SHP77 treated with DMSO at 0.1 percent for 48 hours (cell line): Measurements from ENCODE around the gene KCNQ1.

ENCODE experiments used
- DNase-seq: peaks from one replicate; lab custom pipeline; 2025; lab: John Stamatoyannopoulos, UW

The KCNQ1 gene

DNA sequence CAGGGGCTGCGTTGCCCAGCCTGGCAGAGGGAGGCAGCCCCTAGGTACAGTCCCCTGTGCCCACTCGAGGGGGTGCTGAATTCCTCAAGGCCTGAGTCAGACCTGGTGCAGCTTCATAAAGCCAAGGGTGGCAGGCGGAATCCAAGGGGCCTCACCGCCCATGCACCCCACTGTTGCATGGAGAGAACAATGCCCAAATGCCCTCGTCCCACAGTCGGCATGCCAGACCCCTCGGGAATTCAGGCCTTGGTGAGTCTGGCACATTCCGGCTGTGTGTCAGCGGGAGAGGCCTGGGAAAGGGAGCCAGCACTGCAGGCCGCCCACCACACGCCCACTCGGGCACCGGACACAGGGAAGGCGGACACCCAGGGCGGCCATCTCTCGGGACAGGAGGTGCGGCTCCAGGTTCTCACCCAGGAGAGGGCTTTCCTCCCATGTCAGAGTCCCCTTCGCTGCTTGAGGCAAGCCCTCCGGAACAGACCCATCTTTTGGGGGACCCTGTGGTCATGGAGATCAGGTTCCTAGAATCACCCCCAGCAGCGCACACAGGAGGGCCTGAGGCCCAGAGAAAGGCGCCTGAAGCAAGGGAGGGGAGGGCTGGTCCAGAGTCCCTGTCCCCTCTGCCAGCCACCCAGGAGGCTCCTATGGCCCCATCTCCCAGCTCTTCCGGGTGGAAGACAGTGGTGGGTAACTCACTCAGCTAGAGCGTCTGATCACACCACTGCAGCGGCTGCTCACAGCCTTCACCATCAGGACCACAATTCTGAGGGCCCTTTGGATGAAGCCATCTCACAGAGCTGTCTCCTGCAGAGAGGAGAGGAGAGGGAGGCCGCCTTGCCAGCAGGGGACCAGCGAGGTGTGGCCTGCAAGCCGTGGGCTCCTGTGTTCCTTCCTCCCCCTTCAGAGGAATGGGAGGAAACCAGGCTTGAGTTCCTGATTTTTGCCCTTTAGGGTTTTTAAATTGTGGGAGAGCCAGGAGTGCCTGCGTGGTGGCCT is 286.6 kb downstream of the KCNQ1 start:
- DNase-seq = no peak

- no peak for DNase-seq
These were observed 287.6 kb downstream of the KCNQ1 start for GRCh38 chr11:2732261-2732939.

DNA sequence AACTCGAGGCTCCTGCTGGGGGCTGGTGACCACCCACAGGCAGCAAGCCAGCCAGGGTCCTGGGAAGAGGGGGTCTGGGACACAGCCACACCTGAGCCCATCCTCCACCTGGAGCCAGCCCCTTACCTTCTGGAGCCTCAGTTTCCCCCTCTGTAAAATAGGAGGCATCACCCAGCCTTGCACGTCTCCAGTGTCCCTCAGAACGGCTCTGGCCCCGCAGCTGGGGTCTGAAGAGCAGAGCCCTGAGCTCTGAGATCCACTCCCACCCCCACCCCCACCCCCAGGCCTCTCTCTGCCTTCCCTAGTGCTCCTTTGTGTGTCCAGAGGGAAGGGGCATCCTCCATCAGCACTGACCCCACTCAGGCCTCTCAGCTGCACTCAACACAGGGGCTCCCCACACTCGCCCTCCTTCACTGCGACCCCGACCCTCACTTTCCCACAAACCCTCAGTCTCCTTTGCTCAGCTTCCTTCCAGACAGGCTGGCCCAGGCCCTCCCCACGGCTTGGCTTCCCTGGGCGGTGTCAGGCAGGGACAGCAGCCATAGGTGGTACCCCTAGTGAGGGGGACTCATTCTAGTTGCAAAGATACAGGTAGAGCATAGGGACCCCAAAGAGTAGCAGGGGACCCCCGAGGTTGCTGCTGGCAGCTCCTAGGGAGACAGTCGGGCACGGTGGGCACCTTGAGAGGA is 288.3 kb downstream of the KCNQ1 start:
- DNase-seq = no peak

DNA sequence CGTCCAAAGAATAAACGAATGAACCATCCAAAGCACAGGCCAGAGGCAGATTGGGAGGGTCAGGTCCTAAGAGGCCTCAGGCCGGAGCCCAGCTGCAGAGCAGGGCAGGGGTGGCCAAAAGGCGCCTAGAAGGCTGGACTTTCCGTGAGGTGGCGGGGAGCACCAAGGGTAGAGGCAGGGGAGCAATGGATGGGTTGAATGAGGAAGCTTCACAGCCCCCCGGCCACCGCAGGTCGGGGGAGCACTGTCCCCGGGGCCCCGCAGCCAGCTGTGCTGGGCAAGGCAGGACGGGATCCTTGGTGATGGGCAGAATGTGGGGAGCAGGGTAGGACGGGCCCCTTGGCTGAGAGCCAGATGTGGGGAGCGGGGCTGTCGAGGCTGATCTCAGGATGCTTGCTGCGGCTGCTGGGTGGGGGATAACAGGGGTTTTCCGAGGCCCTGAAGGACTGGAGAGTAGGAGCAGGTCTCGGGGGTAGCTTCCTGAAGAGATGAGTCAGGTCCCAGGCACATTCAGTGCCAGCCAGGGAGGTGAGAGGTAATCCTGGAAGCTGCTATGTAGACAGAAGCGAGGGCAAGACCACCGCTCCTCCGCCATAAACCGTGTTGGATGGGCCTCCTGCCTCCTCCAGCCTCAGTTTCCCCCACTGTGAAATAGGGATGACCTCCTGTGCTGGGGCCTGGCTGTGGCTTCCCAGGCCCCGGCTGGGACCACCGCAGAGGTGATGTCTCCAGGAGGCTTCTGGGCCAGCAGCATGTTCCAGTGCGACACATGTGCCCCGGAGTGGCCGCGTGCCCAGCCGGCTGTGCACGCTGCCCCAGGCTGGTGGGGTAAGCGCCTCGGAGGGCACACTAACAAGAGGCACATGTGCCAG is 289.6 kb downstream of the KCNQ1 start:
- DNase-seq = no peak

DNA sequence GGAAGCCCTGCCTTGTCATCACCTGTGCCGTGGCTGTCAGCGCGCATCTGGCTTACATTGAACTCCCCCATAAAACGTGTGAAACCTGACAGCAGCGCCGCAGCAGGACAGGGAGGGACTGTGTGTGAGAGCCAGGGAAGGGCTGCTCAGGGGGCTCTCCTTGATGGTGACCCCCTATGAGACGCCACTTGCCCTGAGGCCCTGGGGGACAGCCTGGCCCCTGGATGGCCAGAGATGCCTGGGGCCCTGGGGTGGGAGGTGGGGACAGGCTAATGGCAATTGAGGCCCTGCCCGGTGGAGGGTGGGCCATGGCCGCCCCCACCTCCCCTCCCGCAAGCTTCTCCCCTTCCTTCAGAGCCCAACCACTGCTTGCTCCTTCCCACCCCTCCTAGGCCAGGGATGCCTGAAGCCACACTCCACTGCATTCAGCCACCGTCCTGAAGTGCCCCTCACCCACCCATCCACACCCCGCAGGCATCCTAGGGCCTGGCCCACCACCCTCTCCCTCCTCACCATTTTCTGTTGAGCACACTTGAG is 290.3 kb downstream of the KCNQ1 start:
- no peak for DNase-seq

GRCh38 chr11:2736577-2737225 is 291.9 kb downstream of the KCNQ1 start:
- no peak for DNase-seq

DNA sequence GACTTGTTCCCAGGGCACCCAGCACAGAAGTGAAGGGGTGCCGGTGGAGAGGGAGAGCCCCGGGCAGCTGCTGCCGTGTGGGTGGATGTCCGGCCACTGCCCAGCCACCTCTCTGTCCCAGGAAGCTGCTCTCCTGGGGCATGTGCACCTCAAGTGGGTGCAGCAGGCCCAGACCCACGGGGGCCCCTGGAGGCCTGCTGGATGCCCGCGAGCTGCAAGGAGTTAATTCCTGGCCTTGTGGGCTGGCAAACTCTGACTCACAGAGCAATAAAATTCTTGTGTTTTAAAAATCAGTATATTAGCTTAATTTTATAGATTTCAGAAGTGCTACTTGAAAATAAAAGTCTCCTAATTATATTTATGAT is 292.4 kb downstream of the KCNQ1 start:
- no peak for DNase-seq

DNA sequence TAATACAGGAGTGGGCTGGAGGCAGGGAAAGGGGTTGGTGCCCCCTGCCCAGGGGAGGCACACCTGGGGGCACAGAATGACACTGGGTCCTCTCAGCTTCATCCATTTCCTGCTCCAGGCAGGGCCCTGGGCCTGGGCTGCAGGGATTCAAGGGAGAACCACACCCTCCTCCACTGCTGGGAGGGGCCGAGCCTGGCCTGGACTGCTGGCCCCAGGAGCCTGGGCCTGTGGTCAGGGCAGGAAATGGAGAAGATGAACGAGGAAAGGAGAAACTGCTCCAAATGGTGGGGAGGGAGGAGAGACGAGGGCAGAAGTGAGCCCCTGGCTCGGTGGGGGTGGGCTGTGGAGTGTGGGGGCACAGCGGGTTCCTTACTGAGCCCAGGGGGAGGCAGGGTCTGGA is 293.1 kb downstream of the KCNQ1 start:
- no peak for DNase-seq

DNA sequence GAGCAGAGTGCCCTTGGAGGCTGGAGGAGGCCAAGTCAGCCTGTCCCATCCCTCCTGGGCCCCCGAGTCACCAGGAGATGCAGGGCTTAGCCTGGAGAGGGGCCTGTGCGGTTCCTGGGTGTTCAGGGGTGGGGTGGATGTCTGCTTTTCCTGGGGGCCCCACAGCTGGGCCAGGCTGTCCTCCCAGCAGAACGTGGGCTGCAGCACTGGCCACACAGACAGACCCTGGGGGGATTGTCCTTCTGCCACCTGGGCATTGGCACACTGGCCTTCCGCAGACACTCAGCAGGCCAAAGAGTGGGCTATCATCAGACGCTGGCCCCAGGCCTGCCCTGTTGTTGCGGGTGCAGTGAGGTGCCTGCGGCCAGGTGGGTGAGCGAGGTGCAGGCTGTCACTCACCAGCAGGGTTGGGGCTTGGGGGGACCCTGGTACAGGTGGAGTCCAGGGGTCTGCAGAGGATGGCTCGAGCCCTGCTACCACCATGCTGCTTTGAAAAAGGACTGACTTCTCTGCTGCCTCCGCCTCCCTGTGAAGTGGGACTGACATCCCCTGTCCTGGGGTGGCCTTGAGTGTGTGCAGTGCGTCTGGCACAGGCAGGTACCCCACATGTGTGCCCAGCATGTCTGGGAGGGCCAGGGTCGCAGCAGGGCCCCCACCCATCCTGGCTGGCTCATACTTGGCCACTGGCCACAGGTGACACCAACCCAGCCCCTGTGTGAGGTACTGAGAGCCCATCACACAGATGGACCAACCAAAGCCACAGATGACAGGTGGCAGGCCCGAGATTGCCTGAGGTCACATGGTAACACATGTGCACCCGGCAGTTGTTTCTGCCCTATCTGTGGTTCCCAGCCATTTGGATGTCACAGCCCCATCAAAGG is 294.0 kb downstream of the KCNQ1 start:
- no peak for DNase-seq

GRCh38 chr11:2739531-2740274 is 294.9 kb downstream of the KCNQ1 start:
- DNase-seq = no peak

- DNase-seq = no peak
These were observed 295.6 kb downstream of the KCNQ1 start for GRCh38 chr11:2740275-2740940.

DNA sequence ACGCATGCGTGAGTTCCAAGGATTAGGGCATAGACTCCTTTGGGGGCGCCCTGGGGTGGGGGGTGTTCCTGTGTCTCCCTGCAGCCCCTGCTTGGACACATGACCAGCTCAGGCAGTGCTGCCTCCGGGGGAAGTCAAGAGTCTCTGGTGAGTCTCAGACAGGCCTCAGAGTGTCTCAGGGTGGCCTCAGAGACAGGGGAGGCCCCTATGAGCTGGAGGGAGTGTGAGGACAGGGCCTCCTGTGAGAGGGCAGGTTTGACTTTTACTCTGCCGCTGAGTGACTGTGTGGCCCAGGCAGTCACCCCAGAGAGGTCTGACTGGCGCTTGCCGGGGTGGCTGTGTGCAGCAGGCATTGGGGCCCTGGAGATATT is 296.2 kb downstream of the KCNQ1 start:
- no peak for DNase-seq

DNA sequence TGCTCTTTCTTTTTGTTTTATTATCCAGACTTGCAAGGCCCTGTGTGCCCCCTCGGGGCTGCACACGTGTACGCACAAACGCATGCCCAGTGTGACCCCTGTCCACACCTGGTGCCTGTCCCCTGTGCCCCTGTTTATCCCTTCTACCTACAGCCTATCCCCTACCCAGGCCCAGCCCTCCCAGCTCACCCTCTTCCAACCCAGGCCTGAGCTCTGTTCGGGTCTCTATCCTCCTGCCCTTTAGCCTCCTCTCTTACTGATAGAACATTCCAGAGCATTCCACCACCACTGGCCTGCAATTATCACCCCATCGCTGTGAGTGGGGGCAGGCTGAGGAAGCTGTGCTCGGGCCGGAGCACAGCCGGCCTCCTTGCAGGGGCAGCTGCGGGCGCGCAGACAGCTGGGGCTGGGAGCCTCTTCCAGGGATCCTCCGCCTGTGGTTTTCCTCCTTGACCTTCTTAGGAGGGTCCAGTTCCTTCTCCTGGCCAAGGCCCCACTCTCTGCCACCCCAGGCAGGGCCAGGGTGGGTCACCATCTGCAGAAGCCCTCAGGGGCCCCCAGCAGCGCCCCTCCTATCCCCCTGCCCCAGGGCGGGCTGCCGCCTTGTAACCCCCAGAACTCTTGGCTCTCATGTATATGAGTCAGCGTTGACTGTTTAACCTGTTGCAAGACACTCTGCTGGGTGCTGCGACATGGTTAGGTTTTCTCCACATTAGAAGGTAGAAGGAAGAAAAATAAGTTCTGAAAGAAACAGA is 296.7 kb downstream of the KCNQ1 start:
- DNase-seq = no peak

GRCh38 chr11:2742201-2742600 is 297.4 kb downstream of the KCNQ1 start:
- no peak for DNase-seq

DNA sequence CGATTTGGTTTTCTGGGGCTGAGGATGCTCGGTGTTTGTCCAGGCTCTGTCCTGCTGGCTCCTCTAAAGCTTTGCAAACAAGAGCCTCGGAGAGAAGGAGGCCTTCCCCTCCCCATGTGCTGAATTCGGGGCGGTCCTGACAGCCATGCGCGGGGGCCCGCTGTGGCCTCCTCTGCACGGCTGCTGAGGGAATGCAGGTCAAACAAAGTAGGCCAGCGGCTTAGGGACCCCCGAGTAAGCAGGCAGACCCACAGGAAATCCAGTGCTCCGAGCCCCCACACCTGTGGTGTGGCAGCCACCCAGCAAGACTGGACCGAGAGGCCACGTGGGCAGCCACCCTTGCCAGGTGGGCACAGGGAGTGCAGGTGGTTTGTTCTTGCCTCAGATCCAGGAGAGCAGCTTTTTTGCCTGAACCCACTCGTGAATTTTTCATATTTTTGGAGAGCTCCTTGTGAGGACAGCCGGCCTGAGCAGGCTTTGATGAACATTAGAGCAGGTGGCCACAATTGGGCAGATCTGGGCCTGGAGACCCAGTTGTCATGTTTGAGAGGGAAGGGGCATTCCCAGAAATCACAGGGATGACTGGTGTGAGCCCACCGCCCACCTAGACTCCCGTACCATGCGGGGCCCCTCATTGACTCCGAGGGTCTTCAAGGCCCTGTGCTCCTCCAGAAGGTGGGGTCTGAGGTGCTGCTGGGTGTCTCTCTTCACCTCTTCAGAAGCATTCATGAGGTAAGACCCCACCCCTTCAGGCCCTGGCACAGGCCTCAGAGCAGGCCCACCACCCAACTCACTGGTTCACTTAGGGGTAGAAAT is 298.0 kb downstream of the KCNQ1 start:
- DNase-seq = no peak

GRCh38 chr11:2743427-2744110 is 298.8 kb downstream of the KCNQ1 start:
- DNase-seq = no peak
